ENCODE data around the gene ANKS1B.

The ANKS1B gene

DNA sequence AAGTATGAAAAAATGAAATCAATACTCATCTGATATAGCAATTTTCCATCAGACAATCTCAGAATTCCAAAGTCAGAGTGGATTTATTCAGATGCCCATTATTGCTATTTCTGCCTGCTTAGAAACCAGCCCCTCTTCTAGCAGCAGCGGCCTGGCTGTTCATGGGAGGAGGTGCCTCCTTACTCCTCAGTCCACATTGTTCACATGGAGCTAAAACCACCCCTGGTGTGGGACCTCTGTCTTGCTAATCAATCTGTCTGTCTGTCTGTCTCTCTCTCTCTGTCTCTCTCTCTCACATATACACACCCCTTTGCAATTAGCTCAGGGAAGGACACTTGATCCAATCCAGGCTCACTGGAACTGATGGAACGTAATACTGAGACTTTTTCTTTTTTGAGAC, 1163.5 kb downstream of the ANKS1B start:
- TF ChIP-seq TAF1 (IDR thresholded peaks at IDR 0.05; ENCODE audit: low read depth) (no peak), RAD21 (IDR thresholded peaks at IDR 0.05; ENCODE audit: low read depth) (no peak), ZBTB7A (IDR thresholded peaks at IDR 0.05; ENCODE audit: low read depth) (no peak), CEBPB (IDR thresholded peaks at IDR 0.05) (no peak), TEAD4 (IDR thresholded peaks at IDR 0.05) (no peak), NFIC (IDR thresholded peaks at IDR 0.05) (no peak), TCF12 (IDR thresholded peaks at IDR 0.05; ENCODE audit: low read depth) (no peak), EP300 (IDR thresholded peaks at IDR 0.05; ENCODE audit: borderline replicate concordance) (no peak), FOXM1 (IDR thresholded peaks at IDR 0.05; ENCODE audit: borderline replicate concordance, low read depth) (no peak), CREB1 (IDR thresholded peaks at IDR 0.05; ENCODE audit: low read depth) (no peak), YY1 (IDR thresholded peaks at IDR 0.05; ENCODE audit: low read depth) (no peak)
- TF ChIP-seq, protein P1, sequence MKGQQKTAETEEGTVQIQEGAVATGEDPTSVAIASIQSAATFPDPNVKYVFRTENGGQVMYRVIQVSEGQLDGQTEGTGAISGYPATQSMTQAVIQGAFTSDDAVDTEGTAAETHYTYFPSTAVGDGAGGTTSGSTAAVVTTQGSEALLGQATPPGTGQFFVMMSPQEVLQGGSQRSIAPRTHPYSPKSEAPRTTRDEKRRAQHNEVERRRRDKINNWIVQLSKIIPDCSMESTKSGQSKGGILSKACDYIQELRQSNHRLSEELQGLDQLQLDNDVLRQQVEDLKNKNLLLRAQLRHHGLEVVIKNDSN (IDR thresholded peaks at IDR 0.05), result no peak
- TF ChIP-seq, protein P2, sequence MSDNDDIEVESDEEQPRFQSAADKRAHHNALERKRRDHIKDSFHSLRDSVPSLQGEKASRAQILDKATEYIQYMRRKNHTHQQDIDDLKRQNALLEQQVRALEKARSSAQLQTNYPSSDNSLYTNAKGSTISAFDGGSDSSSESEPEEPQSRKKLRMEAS (IDR thresholded peaks at IDR 0.05), result no peak

DNA sequence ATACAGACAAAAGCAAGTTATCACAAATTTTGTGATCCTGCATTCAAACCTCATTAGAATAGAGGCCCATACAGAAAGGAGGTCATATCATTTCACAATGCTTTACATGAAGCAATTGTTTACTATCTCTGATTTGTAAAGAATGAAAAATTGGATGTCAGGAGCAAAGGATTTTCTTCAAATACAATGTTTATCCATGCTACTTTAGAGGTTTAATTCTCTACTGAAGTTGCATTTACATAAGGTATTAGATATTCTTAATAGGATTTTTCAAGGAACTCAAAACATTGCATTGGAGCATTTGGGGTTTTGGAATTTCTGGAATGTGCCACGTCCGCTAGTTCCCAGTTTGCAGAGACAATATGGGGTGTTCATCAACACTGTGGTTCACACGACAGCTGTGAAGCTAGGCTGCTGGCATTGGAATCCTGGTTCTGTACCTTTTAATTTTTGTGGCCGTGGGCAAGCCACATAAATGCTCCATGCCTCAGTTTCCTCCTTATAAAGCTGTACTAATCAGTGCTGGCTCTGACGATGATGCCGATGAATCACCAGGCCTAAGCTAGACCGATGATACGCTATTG, 1164.8 kb downstream of the ANKS1B start:
- TF ChIP-seq CEBPB (IDR thresholded peaks at IDR 0.05) (no peak), ZBTB7A (IDR thresholded peaks at IDR 0.05; ENCODE audit: low read depth) (no peak), TAF1 (IDR thresholded peaks at IDR 0.05; ENCODE audit: low read depth) (no peak), EP300 (IDR thresholded peaks at IDR 0.05; ENCODE audit: borderline replicate concordance) (no peak), EGR1 (IDR thresholded peaks at IDR 0.05) (no peak), CREB1 (IDR thresholded peaks at IDR 0.05; ENCODE audit: low read depth) (no peak), TCF12 (IDR thresholded peaks at IDR 0.05; ENCODE audit: low read depth) (no peak)
- TF ChIP-seq, protein P2 (IDR thresholded peaks at IDR 0.05), result no peak

DNA sequence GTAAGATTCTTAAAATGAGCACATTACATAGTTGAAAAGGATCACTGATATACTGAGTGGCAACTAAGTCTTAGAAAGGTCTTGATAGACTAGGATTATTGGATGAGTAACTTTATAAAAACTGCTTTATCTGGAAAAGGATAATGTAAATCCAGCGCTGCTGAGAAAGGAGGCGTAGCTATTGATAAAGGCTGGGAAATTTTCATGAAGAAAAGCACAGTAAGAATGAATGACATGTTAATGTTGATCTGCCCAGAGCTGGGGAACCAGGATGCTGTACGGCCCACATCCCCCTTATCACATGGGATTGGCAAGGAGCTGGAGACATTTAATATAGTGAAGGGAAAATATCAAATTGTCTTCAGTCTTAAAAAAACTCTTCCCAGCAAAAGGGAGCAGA, 1165.7 kb downstream of the ANKS1B start:
- no peak for TF ChIP-seq YY1 (IDR thresholded peaks at IDR 0.05; ENCODE audit: low read depth)
- TF ChIP-seq, protein P3, sequence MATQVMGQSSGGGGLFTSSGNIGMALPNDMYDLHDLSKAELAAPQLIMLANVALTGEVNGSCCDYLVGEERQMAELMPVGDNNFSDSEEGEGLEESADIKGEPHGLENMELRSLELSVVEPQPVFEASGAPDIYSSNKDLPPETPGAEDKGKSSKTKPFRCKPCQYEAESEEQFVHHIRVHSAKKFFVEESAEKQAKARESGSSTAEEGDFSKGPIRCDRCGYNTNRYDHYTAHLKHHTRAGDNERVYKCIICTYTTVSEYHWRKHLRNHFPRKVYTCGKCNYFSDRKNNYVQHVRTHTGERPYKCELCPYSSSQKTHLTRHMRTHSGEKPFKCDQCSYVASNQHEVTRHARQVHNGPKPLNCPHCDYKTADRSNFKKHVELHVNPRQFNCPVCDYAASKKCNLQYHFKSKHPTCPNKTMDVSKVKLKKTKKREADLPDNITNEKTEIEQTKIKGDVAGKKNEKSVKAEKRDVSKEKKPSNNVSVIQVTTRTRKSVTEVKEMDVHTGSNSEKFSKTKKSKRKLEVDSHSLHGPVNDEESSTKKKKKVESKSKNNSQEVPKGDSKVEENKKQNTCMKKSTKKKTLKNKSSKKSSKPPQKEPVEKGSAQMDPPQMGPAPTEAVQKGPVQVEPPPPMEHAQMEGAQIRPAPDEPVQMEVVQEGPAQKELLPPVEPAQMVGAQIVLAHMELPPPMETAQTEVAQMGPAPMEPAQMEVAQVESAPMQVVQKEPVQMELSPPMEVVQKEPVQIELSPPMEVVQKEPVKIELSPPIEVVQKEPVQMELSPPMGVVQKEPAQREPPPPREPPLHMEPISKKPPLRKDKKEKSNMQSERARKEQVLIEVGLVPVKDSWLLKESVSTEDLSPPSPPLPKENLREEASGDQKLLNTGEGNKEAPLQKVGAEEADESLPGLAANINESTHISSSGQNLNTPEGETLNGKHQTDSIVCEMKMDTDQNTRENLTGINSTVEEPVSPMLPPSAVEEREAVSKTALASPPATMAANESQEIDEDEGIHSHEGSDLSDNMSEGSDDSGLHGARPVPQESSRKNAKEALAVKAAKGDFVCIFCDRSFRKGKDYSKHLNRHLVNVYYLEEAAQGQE (IDR thresholded peaks at IDR 0.05; ENCODE audit: low read depth), result no peak
- no peak for TF ChIP-seq RAD21 (IDR thresholded peaks at IDR 0.05; ENCODE audit: low read depth)
- TF ChIP-seq EGR1 (IDR thresholded peaks at IDR 0.05), result no peak
- TF ChIP-seq, protein P2 (IDR thresholded peaks at IDR 0.05), result no peak
- TF ChIP-seq TAF1 (IDR thresholded peaks at IDR 0.05; ENCODE audit: low read depth), result no peak
- TF ChIP-seq NFIC (IDR thresholded peaks at IDR 0.05), result no peak
- no peak for TF ChIP-seq FOXM1 (IDR thresholded peaks at IDR 0.05; ENCODE audit: borderline replicate concordance, low read depth)
- no peak for TF ChIP-seq EP300 (IDR thresholded peaks at IDR 0.05; ENCODE audit: borderline replicate concordance)

DNA sequence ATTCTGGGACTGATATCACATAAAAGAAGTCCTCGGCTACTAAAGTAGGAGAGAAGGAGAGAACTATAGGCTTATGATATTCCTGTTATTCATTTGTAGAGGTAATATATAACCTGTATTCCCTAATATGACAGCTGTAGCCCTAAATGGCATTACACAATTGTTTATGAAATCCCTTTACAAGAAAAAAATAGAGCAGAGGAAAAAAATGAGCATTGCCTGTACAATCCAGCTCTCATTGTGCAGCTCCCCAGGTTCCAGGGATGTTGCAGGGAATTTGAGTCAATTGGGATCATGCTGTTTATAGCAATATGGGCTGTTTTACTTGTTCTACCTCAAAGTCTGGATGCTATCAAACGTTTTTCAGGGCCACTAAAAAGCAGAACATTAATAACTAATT, 1166.5 kb downstream of the ANKS1B start:
- TF ChIP-seq YY1 (IDR thresholded peaks at IDR 0.05; ENCODE audit: low read depth) (no peak), EP300 (IDR thresholded peaks at IDR 0.05; ENCODE audit: borderline replicate concordance) (no peak), TAF1 (IDR thresholded peaks at IDR 0.05; ENCODE audit: low read depth) (no peak), EGR1 (IDR thresholded peaks at IDR 0.05) (no peak), CREB1 (IDR thresholded peaks at IDR 0.05; ENCODE audit: low read depth) (no peak), CEBPB (IDR thresholded peaks at IDR 0.05) (no peak), RAD21 (IDR thresholded peaks at IDR 0.05; ENCODE audit: low read depth) (no peak), ZBTB7A (IDR thresholded peaks at IDR 0.05; ENCODE audit: low read depth) (no peak), TCF12 (IDR thresholded peaks at IDR 0.05; ENCODE audit: low read depth) (no peak), FOXM1 (IDR thresholded peaks at IDR 0.05; ENCODE audit: borderline replicate concordance, low read depth) (no peak), NFIC (IDR thresholded peaks at IDR 0.05) (no peak)
- TF ChIP-seq, protein P2 (IDR thresholded peaks at IDR 0.05), result no peak
- TF ChIP-seq, protein P3 (IDR thresholded peaks at IDR 0.05; ENCODE audit: low read depth), result no peak
- TF ChIP-seq, protein P1 (IDR thresholded peaks at IDR 0.05), result no peak

DNA sequence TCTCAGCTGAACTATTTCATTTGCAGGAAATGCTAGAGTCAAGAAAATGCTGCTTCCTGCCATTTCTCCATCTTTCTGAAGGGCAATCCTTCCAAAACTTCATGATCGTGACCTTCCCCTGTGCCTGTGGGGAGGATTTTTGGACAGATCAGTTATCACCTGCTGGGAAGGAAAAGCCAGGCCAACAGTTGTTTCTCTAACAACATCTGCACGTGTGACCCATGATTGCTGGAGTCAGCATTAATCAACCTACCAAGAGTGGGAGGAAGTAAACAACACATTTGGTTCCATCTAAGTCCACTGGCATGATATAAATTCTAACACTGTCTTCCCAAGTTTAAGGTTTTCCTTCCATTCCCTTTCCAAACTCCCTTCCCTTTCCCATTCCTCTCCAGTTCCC, 1167.0 kb downstream of the ANKS1B start:
- TF ChIP-seq TAF1 (IDR thresholded peaks at IDR 0.05; ENCODE audit: low read depth) (no peak), TEAD4 (IDR thresholded peaks at IDR 0.05) (no peak), EGR1 (IDR thresholded peaks at IDR 0.05) (no peak), EP300 (IDR thresholded peaks at IDR 0.05; ENCODE audit: borderline replicate concordance) (no peak), ZBTB7A (IDR thresholded peaks at IDR 0.05; ENCODE audit: low read depth) (no peak), FOXM1 (IDR thresholded peaks at IDR 0.05; ENCODE audit: borderline replicate concordance, low read depth) (no peak), CEBPB (IDR thresholded peaks at IDR 0.05) (no peak), CREB1 (IDR thresholded peaks at IDR 0.05; ENCODE audit: low read depth) (no peak), NFIC (IDR thresholded peaks at IDR 0.05) (no peak), TCF12 (IDR thresholded peaks at IDR 0.05; ENCODE audit: low read depth) (no peak), RAD21 (IDR thresholded peaks at IDR 0.05; ENCODE audit: low read depth) (no peak)
- TF ChIP-seq, protein P1 (IDR thresholded peaks at IDR 0.05), result no peak
- TF ChIP-seq, protein P2 (IDR thresholded peaks at IDR 0.05), result no peak
- TF ChIP-seq, protein P3 (IDR thresholded peaks at IDR 0.05; ENCODE audit: low read depth), result no peak
